Endothelial cell (in vitro differentiated cells): ENCODE measurements around the gene EIF4E2. TPM values are rescaled to one million over a fixed set of nuclear protein-coding genes. Genes with fewer than 3 reads are reported as not detected.

Source experiments
- DNase-seq: peaks from one replicate; pipeline ENCODE4 v3.0.0; 2021; ENCODE audit warnings: low spot score
- H3K27ac Mint-ChIP-seq: one replicate; pipeline ENCODE4 v1.8.0; 2021; ENCODE audit warnings: mixed read lengths, inconsistent platforms; ENCODE audit not compliant: unreplicated experiment
- H3K27me3 Mint-ChIP-seq: one replicate; pipeline ENCODE4 v1.8.0; 2021; ENCODE audit warnings: mild to moderate bottlenecking, moderate library complexity, mixed read lengths, inconsistent platforms; ENCODE audit not compliant: unreplicated experiment
- H3K36me3 Mint-ChIP-seq: one replicate; pipeline ENCODE4 v1.8.0; 2021; ENCODE audit warnings: mild to moderate bottlenecking, low read depth, mixed read lengths, inconsistent platforms; ENCODE audit not compliant: unreplicated experiment
- H3K4me1 Mint-ChIP-seq: one replicate; pipeline ENCODE4 v1.8.0; 2021; ENCODE audit warnings: mild to moderate bottlenecking, mixed read lengths, inconsistent platforms; ENCODE audit not compliant: unreplicated experiment
- H3K4me3 Mint-ChIP-seq: one replicate; pipeline ENCODE4 v1.8.0; 2021; ENCODE audit warnings: mild to moderate bottlenecking, mixed read lengths, inconsistent platforms; ENCODE audit not compliant: unreplicated experiment
- H3K9me3 Mint-ChIP-seq: one replicate; pipeline ENCODE4 v1.8.0; 2021; ENCODE audit warnings: mixed read lengths, inconsistent platforms; ENCODE audit not compliant: unreplicated experiment
- CTCF ChIP-seq: fragments of 200-600 bp; sonication (generic); IDR thresholded peaks from one replicate; pipeline ENCODE4 v1.5.0; 2021; ENCODE audit warnings: antibody characterized with exemption; ENCODE audit not compliant: unreplicated experiment
- total RNA-seq: library from RNA; stranded (reverse); fragmentation: NEBNext Ultra II Directional; extraction: Animal tissue kit (Norgen Biotek cat#: 25700); gene quantifications from one replicate; pipeline ENCODE4 v1.2.1, GENCODE V29; 2021; ENCODE audit not compliant: unreplicated experiment

The EIF4E2 gene
- total RNA-seq, 1 donor from 2014 or later: 94.8 TPM

DNA sequence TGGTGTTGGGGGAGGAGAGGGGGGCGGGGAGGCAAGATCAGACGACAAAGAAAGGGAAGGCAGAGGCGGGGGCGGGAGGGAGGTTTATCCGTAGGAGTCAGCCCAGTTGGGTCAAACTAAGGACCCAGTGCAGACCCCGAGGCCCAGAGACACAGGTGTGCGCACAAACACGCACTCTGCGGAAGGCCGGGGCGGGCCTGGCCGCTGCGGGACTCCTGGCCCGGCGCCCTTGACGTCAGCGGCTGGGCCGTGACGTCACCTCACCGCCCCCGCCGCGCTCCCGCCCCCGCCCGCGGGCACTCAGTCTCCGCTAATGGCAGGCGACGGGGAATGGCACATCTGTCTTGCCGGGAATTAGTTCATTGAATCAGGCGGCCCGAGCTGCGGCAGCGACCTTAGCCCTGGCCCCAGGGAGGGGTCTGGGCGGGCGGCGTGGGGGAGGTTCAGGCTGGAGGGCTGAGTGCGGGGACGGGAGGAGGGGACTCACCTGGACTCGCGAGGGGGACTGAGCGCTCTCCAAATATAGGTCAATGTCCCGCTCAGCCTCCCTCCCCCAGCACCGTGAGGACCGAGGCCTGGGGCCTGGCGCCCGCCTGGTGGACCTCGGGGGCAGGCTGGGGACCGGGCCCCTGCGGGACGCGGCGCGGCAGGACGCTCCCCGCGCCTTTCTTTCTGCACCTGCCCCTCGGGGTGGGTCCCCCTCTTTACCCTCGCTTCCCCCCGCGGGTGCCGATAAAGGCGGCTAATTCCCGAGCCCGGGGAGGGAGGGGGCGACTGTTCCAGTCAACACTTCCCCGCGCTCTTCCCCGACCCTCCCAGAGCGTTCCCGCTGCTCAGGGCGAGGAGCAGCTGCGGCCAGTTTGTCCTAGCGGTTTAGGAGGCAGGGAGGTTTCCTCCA lies 47.3 kb upstream of the EIF4E2 start:
- Mint-ChIP-seq H3K4me3 (peak overlapping the region; percentile 42), H3K27ac (no peak overlapping the region), H3K4me1 (no peaks in the 10 kb centered on the region), H3K27me3 (peaks cover 17% of the 10 kb centered on the region), H3K9me3 (no peaks in the 10 kb centered on the region), H3K36me3 (no peaks in the 10 kb centered on the region)
- no peak for TF ChIP-seq CTCF
- no peak for DNase-seq

- Mint-ChIP-seq H3K4me1 (no peaks in the 10 kb centered on the region), H3K27me3 (peaks cover 17% of the 10 kb centered on the region), H3K9me3 (no peaks in the 10 kb centered on the region), H3K36me3 (no peaks in the 10 kb centered on the region), H3K27ac (no peak overlapping the region), H3K4me3 (peak overlapping the region; percentile 42)
- no peak for DNase-seq
- no peak for TF ChIP-seq CTCF
These were observed 46.6 kb upstream of the EIF4E2 start for GRCh38 chr2:232503809-232504323.

GRCh38 chr2:232504438-232504837 lies 46.1 kb upstream of the EIF4E2 start:
- no peaks in the 10 kb centered on the region for H3K36me3 Mint-ChIP-seq
- H3K4me3 Mint-ChIP-seq: no peak overlapping the region
- no peak for TF ChIP-seq CTCF
- no peaks in the 10 kb centered on the region for H3K9me3 Mint-ChIP-seq
- no peaks in the 10 kb centered on the region for H3K4me1 Mint-ChIP-seq
- H3K27me3 Mint-ChIP-seq: peaks cover 20% of the 10 kb centered on the region
- no peak overlapping the region for H3K27ac Mint-ChIP-seq
- DNase-seq: no peak

DNA sequence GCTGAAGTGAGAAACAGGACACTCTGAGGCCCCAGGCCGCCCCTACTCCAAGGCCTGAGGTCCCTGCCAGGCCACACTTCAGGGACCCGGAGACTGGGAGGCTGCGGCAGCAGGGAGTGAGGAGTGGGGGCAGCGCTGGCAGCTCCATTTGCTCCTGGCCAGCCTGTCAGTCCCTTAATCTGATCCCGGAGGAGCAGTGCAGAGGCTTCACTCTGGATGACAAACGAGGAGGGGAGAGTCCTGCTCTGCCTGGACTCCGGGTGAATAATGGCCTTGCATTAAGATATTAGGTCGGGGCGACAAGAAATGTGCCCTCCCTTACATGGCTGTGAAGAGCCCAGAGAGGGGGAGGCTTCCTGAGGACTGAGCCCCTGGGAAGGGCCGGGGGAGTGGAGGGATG lies 44.6 kb upstream of the EIF4E2 start:
- Mint-ChIP-seq H3K4me1 (no peaks in the 10 kb centered on the region), H3K36me3 (no peaks in the 10 kb centered on the region), H3K27me3 (peaks cover 18% of the 10 kb centered on the region), H3K27ac (no peak overlapping the region), H3K4me3 (no peak overlapping the region), H3K9me3 (no peaks in the 10 kb centered on the region)
- TF ChIP-seq CTCF: no peak
- no peak for DNase-seq

DNA sequence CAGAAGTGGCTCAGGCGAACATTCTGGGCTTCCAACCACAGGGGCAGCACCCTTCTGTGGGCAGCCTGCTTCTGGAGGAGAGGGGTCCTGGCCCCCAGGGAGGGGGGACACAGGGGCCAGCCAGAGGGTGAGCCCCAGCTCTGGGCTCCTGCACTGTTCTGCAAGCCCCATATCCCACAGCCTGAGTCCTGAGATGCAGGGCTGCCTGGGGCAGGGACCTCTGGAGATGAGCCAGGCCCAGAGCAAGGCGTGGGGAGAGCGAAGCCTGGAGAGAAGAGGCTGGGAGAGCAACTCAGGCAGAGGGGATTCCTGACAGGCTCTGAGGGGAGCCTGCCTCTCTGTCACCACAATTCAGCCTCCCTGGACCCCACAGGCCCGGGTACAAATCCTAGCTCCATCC lies 43.8 kb upstream of the EIF4E2 start:
- Mint-ChIP-seq H3K27me3 (peaks cover 16% of the 10 kb centered on the region), H3K4me1 (no peaks in the 10 kb centered on the region), H3K9me3 (no peaks in the 10 kb centered on the region), H3K27ac (no peak overlapping the region), H3K4me3 (no peak overlapping the region), H3K36me3 (no peaks in the 10 kb centered on the region)
- DNase-seq: no peak
- TF ChIP-seq CTCF: no peak
